H9 (cell line): ENCODE results near the gene KIF21A. TPM values are rescaled to one million over a fixed set of nuclear protein-coding genes. Genes with fewer than 3 reads are reported as not detected.

Experiments used
- DNase-seq: peaks from one replicate; pipeline ENCODE4 v3.0.0-alpha.2; 2017
- H2AFZ ChIP-seq: one replicate; pipeline ENCODE4 v1.6.1; 2013; ENCODE audit warnings: mild to moderate bottlenecking, low read length, control low read depth, moderate library complexity
- H2AK5ac ChIP-seq: 2 replicates; pipeline ENCODE4 v1.6.1; 2013; ENCODE audit warnings: low read length, control low read depth, mixed read lengths; ENCODE audit not compliant: insufficient read length
- H2BK120ac ChIP-seq: one replicate; pipeline ENCODE4 v1.6.1; 2013; ENCODE audit warnings: low read depth, mild to moderate bottlenecking, low read length, control low read depth, inconsistent platforms; ENCODE audit not compliant: poor library complexity, severe bottlenecking
- H2BK12ac ChIP-seq: 2 replicates; pipeline ENCODE4 v1.6.1; 2013; ENCODE audit warnings: low read length, control low read depth, mixed read lengths, low read depth; ENCODE audit not compliant: insufficient read length
- H2BK15ac ChIP-seq: 2 replicates; pipeline ENCODE4 v1.6.1; 2013; ENCODE audit warnings: low read depth, low read length, control low read depth
- H2BK20ac ChIP-seq: one replicate; pipeline ENCODE4 v1.6.1; 2013; ENCODE audit warnings: low read depth, mild to moderate bottlenecking, low read length, control low read depth, inconsistent platforms; ENCODE audit not compliant: poor library complexity, severe bottlenecking
- H2BK5ac ChIP-seq: 2 replicates; pipeline ENCODE4 v1.6.1; 2013; ENCODE audit warnings: low read length, control low read depth, mixed read lengths; ENCODE audit not compliant: insufficient read length
- H3K14ac ChIP-seq: 2 replicates; pipeline ENCODE4 v1.6.1; 2013; ENCODE audit warnings: low read length, control low read depth; ENCODE audit not compliant: insufficient read depth
- H3K18ac ChIP-seq: 2 replicates; pipeline ENCODE4 v1.6.1; 2013; ENCODE audit warnings: low read depth, mild to moderate bottlenecking, mixed read lengths, low read length, control low read depth; ENCODE audit not compliant: insufficient read length
- H3K23ac ChIP-seq: 2 replicates; pipeline ENCODE4 v1.6.1; 2013; ENCODE audit warnings: low read length, control low read depth, mixed read lengths, low read depth; ENCODE audit not compliant: insufficient read length
- H3K23me2 ChIP-seq: 2 replicates; pipeline ENCODE4 v1.6.1; 2013; ENCODE audit warnings: low read depth, mild to moderate bottlenecking, mixed read lengths, low read length, control low read depth; ENCODE audit not compliant: insufficient read length, poor library complexity, severe bottlenecking
- H3K27ac ChIP-seq: 2 replicates; pipeline ENCODE4 v1.5.1; 2013; ENCODE audit warnings: low read length, control low read depth, mixed read lengths, low read depth; ENCODE audit not compliant: insufficient read length
- H3K27me3 ChIP-seq: 2 replicates; pipeline ENCODE4 v1.6.1; 2013; ENCODE audit warnings: low read length, control low read depth, inconsistent platforms; ENCODE audit not compliant: insufficient read depth
- H3K4ac ChIP-seq: 2 replicates; pipeline ENCODE4 v1.6.1; 2013; ENCODE audit warnings: low read depth, mild to moderate bottlenecking, control low read depth, inconsistent platforms, low read length, moderate library complexity
- H3K4me1 ChIP-seq: 2 replicates; pipeline ENCODE4 v1.6.1; 2013; ENCODE audit warnings: low read length, control low read depth, inconsistent platforms; ENCODE audit not compliant: insufficient read depth
- H3K4me2 ChIP-seq: 2 replicates; pipeline ENCODE4 v1.6.1; 2013; ENCODE audit warnings: low read length, control low read depth, mixed read lengths; ENCODE audit not compliant: insufficient read length, insufficient read depth
- H3K56ac ChIP-seq: 2 replicates; pipeline ENCODE4 v1.6.1; 2013; ENCODE audit warnings: low read depth, mild to moderate bottlenecking, mixed read lengths, low read length, control low read depth; ENCODE audit not compliant: insufficient read length
- H3K79me1 ChIP-seq: 2 replicates; pipeline ENCODE4 v1.6.1; 2013; ENCODE audit warnings: low read depth, mild to moderate bottlenecking, moderate library complexity, low read length, control low read depth, inconsistent platforms; ENCODE audit not compliant: insufficient read depth, poor library complexity, severe bottlenecking
- H3K79me2 ChIP-seq: 2 replicates; pipeline ENCODE4 v1.6.1; 2013; ENCODE audit warnings: low read length, control low read depth, inconsistent platforms; ENCODE audit not compliant: insufficient read depth
- H3K9ac ChIP-seq: 2 replicates; pipeline ENCODE4 v1.6.1; 2013; ENCODE audit warnings: low read length, control low read depth, mixed read lengths; ENCODE audit not compliant: insufficient read length; ENCODE audit errors: extremely low read depth
- H3K9me3 ChIP-seq: one replicate; pipeline ENCODE4 v1.6.1; 2013; ENCODE audit warnings: low read depth, low read length, inconsistent platforms; ENCODE audit not compliant: control insufficient read depth
- H3T11ph ChIP-seq: one replicate; pipeline ENCODE4 v1.6.1; 2013; ENCODE audit warnings: mild to moderate bottlenecking, low read length, control low read depth, inconsistent platforms
- H4K20me1 ChIP-seq: one replicate; pipeline ENCODE4 v1.6.1; 2013; ENCODE audit not compliant: control insufficient read depth, insufficient read length, insufficient read depth
- H4K5ac ChIP-seq: 2 replicates; pipeline ENCODE4 v1.6.1; 2013; ENCODE audit warnings: low read depth, mild to moderate bottlenecking, mixed read lengths, low read length, control low read depth; ENCODE audit not compliant: insufficient read length
- H4K8ac ChIP-seq: replicated peaks from 2 replicates; pipeline ENCODE4 v1.6.1; 2013; ENCODE audit warnings: low read length, control low read depth, mixed read lengths, low read depth; ENCODE audit not compliant: insufficient read length
- H4K91ac ChIP-seq: 2 replicates; pipeline ENCODE4 v1.6.1; 2013; ENCODE audit warnings: low read depth, mild to moderate bottlenecking, moderate library complexity, mixed read lengths, low read length, control low read depth; ENCODE audit not compliant: insufficient read length
- H3K27ac Mint-ChIP-seq, 3 experiments: 2 replicates in 2 of 3; 3 replicates in 1 of 3; pipeline ENCODE4 v1.8.0; 2020 to 2021; ENCODE audit warnings: mixed read lengths in 3 of 3, mild to moderate bottlenecking in 1 of 3, moderate library complexity in 1 of 3
- H3K27me3 Mint-ChIP-seq: 2 replicates; pipeline ENCODE4 v1.8.0; 2021; ENCODE audit warnings: low read depth, mild to moderate bottlenecking, moderate library complexity, mixed read lengths
- H3K36me3 Mint-ChIP-seq, 3 experiments: 2 replicates in 2 of 3; 3 replicates in 1 of 3; pipeline ENCODE4 v1.8.0; 2020 to 2021; ENCODE audit warnings: low read depth in 3 of 3, mixed read lengths in 3 of 3; ENCODE audit not compliant: insufficient read depth in 1 of 3
- H3K4me1 Mint-ChIP-seq, 2 experiments: 2 replicates each; pipeline ENCODE4 v1.8.0; 2020; ENCODE audit warnings: mixed read lengths in 2 of 2
- H3K4me3 Mint-ChIP-seq, 2 experiments: 2 replicates in 1 of 2; 3 replicates in 1 of 2; pipeline ENCODE4 v1.8.0; 2020 to 2021; ENCODE audit warnings: mild to moderate bottlenecking in 2 of 2, mixed read lengths in 2 of 2, moderate library complexity in 1 of 2
- H3K9me3 Mint-ChIP-seq, 2 experiments: 2 replicates in 1 of 2; 3 replicates in 1 of 2; pipeline ENCODE4 v1.8.0; 2020; ENCODE audit warnings: mild to moderate bottlenecking in 2 of 2, mixed read lengths in 2 of 2, moderate library complexity in 1 of 2
- total RNA-seq: library from RNA; stranded (reverse); gene quantifications from 2 replicates; pipeline ENCODE4 v1.2.1, GENCODE V29; 2021
- TF ChIP-seq, protein P1 (sequence below): fragments of 200-600 bp; sonication (generic); conservative IDR thresholded peaks from 3 replicates; pipeline ENCODE4 v1.8.0; 2021; ENCODE audit warnings: antibody characterized with exemption, mild to moderate bottlenecking

Gene KIF21A
- total RNA-seq, 1 experiment from 2014 or later: 17.2 TPM

DNA sequence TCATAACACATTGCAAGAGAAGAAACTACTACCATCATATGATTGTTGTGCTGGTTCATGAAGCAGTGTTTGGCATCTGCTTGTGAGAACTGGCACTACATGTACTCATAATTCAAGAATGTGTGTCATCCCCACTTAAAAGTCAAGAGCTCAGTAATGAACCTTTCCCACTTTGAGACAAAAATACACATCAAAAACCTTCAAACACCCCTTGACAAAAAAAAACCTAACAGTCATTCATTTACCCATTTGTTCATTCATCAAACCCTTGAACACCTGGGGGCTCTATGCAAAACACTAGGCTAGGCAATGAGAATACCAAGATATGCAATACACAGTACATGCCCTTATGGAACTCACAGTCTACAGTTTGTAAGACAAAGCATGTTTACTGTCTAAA, 40.0 kb downstream of the KIF21A start:
- Histone ChIP-seq H3K23me2 (no peaks in the 10 kb centered on the region), H2BK15ac (no peak overlapping the region), H3K9ac (no peak overlapping the region), H2AFZ (no peak overlapping the region), H3K4me1 (peaks cover 4% of the 10 kb centered on the region; the same call in 1 of the 2 replicates), H3T11ph (no peak overlapping the region), H4K5ac (no peak overlapping the region), H4K8ac (no peak overlapping the region), H3K27me3 (no peaks in the 10 kb centered on the region), H2BK12ac (no peak overlapping the region), H2BK20ac (no peak overlapping the region), H2BK120ac (no peak overlapping the region), H3K14ac (no peak overlapping the region), H4K91ac (no peak overlapping the region), H2AK5ac (no peak overlapping the region), H4K20me1 (no peaks in the 10 kb centered on the region), H3K4me2 (no peak overlapping the region), H3K79me1 (no peaks in the 10 kb centered on the region), H3K9me3 (no peaks in the 10 kb centered on the region), H2BK5ac (no peak overlapping the region), H3K56ac (no peak overlapping the region), H3K27ac (no peak overlapping the region), H3K4ac (no peak overlapping the region), H3K18ac (no peak overlapping the region), H3K23ac (no peak overlapping the region), H3K79me2 (0 out of 2 replicates have a peak, but pooled peaks cover 2% of the 10 kb centered on the region)
- H3K27ac Mint-ChIP-seq: no peak overlapping the region
- TF ChIP-seq, protein P1, sequence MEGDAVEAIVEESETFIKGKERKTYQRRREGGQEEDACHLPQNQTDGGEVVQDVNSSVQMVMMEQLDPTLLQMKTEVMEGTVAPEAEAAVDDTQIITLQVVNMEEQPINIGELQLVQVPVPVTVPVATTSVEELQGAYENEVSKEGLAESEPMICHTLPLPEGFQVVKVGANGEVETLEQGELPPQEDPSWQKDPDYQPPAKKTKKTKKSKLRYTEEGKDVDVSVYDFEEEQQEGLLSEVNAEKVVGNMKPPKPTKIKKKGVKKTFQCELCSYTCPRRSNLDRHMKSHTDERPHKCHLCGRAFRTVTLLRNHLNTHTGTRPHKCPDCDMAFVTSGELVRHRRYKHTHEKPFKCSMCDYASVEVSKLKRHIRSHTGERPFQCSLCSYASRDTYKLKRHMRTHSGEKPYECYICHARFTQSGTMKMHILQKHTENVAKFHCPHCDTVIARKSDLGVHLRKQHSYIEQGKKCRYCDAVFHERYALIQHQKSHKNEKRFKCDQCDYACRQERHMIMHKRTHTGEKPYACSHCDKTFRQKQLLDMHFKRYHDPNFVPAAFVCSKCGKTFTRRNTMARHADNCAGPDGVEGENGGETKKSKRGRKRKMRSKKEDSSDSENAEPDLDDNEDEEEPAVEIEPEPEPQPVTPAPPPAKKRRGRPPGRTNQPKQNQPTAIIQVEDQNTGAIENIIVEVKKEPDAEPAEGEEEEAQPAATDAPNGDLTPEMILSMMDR: no peak
- H3K4me3 Mint-ChIP-seq: no peak overlapping the region
- DNase-seq: no peak
- H3K27me3 Mint-ChIP-seq: no peaks in the 10 kb centered on the region
- no peaks in the 10 kb centered on the region; a peak in 1 of 5 replicates for H3K9me3 Mint-ChIP-seq
- peaks cover 18 to 24% of the 10 kb centered on the region in 2 experiments for H3K4me1 Mint-ChIP-seq
- no peaks in the 10 kb centered on the region; a peak in 1 of 7 replicates for H3K36me3 Mint-ChIP-seq
